Testis (tissue), 3 donors: Measurements from ENCODE around the gene IFITM10. TPM values are rescaled to one million over a fixed set of nuclear protein-coding genes. Genes with fewer than 3 reads are reported as not detected.
"Not testable (repeated sequence)": the region's sequence is repeated elsewhere in the genome, so short reads cannot be mapped to it uniquely, and the experiment has no call there.

Experiments
- DNase-seq: peaks from one replicate; pipeline ENCODE4 v3.0.0-alpha.2; 2019
- H3K27ac ChIP-seq, 2 donors: fragments of 200-600 bp; sonication (generic); one replicate each; pipeline ENCODE4 v1.5.1; 2019
- H3K27me3 ChIP-seq: fragments of 200-600 bp; sonication (generic); one replicate; pipeline ENCODE4 v1.5.1; 2019
- H3K36me3 ChIP-seq: fragments of 200-600 bp; sonication (generic); one replicate; pipeline ENCODE4 v1.5.1; 2017; ENCODE audit warnings: low read depth; ENCODE audit errors: missing control alignments
- H3K4me1 ChIP-seq: fragments of 200-600 bp; sonication (generic); one replicate; pipeline ENCODE4 v1.5.1; 2019
- H3K4me3 ChIP-seq, 2 donors: fragments of 200-600 bp; sonication (generic); one replicate each; pipeline ENCODE4 v1.5.1; 2017 to 2019
- H3K9me3 ChIP-seq: fragments of 200-600 bp; sonication (generic); one replicate; pipeline ENCODE4 v1.5.1; 2017
- POLR2A ChIP-seq: fragments of 450-650 bp; IDR thresholded peaks from one replicate; pipeline ENCODE4 v1.6.1; 2017; ENCODE audit warnings: antibody characterized with exemption, mild to moderate bottlenecking, moderate library complexity
- WGBS, 2 donors: methylation state at CpG; one replicate each; pipeline ENCODE4 v1.1.5; 2018; 5-methylcytosine and 5-hydroxymethylcytosine counted together
- intact Hi-C: fragments of 100-400 bp; cut with DNase I; formaldehyde crosslinking; loops from one replicate; pipeline ENCODE4 v1.15.1; 2023; ENCODE audit warnings: low total_unique reads
- polyA plus RNA-seq: library from polyadenylated mRNA; stranded (reverse); fragments of 350-450 nt; fragmentation: Illumina TruSeq; extraction: RNeasy Lipid Tissue Mini Kit (QIAGEN cat#74804); gene quantifications from one replicate; pipeline ENCODE4 v1.2.3, GENCODE V29; 2014; ENCODE audit warnings: low read depth, low replicate concordance; ENCODE audit not compliant: insufficient read depth
- total RNA-seq, 2 donors: library from RNA; depleted of rRNA; stranded (reverse); fragments of >200 nt; gene quantifications; one replicate each; pipeline ENCODE4 v1.2.3, GENCODE V29; 2016
- TF ChIP-seq, protein P1 (sequence below), 3 experiments: fragments of 450-650 bp in 2 of 3; fragments of 200-600 bp in 1 of 3; sonication (generic) in 1 of 3; IDR thresholded peaks; one replicate each; pipeline ENCODE4 v1.5.1; 2016 to 2019; ENCODE audit warnings: antibody characterized with exemption in 3 of 3, mild to moderate bottlenecking in 2 of 3, moderate library complexity in 1 of 3

The IFITM10 gene
- total and polyA plus RNA-seq, 3 donors from 2014 or later = 2.6 to 9.6 (median 6.0) TPM

DNA sequence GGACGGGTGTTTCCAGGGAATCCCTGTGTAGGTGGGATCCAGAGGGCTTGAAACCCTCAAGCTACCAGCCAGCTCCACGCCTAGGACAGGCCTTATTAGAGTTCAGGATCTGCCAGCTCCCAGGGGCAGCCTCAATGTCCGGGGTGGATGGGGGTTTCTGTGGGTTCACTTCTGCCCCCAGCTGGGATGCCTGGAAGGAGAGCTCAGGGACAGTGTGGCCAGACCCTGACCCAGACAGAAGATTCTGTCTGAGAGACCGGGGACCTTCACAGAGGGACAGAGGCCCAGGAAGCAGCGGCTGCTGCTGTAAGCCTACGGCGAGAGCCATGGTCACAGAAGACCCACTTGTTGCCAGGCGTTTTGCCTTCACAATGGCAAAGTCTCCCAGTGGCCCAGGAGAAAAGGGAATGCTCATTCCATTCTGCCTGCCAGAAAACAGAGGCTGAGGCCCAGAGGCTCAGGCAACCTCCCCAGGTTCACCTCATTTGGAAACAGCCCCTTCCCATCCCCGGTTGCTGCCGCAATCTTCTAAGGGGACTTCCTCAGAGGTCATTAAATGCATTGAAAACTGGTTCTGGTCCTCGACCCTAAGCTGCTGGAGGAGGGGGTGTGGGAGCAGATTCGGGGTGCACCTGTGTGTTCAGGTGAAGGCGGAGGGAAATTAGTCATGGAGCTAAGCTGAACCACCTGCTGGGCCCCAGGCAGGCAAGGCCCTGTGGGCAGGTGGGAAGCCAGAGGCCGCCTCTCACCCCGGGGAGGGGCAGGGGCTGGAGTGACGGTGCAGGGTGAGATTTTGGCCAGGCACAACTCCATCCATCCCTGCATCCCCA lies 58.3 kb downstream of the IFITM10 start:
- no peaks in the 10 kb centered on the region for H3K36me3 ChIP-seq
- no peak overlapping the region for H3K4me3 ChIP-seq
- no peaks in the 10 kb centered on the region for H3K9me3 ChIP-seq
- 87 to 89% methylated on average over 12 to 16 of the region's 16 CpGs for WGBS, 2 donors
- H3K27me3 ChIP-seq = no peaks in the 10 kb centered on the region
- TF ChIP-seq, protein P1, sequence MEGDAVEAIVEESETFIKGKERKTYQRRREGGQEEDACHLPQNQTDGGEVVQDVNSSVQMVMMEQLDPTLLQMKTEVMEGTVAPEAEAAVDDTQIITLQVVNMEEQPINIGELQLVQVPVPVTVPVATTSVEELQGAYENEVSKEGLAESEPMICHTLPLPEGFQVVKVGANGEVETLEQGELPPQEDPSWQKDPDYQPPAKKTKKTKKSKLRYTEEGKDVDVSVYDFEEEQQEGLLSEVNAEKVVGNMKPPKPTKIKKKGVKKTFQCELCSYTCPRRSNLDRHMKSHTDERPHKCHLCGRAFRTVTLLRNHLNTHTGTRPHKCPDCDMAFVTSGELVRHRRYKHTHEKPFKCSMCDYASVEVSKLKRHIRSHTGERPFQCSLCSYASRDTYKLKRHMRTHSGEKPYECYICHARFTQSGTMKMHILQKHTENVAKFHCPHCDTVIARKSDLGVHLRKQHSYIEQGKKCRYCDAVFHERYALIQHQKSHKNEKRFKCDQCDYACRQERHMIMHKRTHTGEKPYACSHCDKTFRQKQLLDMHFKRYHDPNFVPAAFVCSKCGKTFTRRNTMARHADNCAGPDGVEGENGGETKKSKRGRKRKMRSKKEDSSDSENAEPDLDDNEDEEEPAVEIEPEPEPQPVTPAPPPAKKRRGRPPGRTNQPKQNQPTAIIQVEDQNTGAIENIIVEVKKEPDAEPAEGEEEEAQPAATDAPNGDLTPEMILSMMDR (IDR thresholded peaks at IDR 0.05) = no peak
- TF ChIP-seq POLR2A = no peak
- no peak overlapping the region for H3K27ac ChIP-seq
- intact Hi-C loops = loop anchor here (5.0 kb wide), 1 partner anchor 140 kb away; the partner anchor contains the start of gene SYT8
- peaks cover 8% of the 10 kb centered on the region for H3K4me1 ChIP-seq
- no peak for DNase-seq

DNA sequence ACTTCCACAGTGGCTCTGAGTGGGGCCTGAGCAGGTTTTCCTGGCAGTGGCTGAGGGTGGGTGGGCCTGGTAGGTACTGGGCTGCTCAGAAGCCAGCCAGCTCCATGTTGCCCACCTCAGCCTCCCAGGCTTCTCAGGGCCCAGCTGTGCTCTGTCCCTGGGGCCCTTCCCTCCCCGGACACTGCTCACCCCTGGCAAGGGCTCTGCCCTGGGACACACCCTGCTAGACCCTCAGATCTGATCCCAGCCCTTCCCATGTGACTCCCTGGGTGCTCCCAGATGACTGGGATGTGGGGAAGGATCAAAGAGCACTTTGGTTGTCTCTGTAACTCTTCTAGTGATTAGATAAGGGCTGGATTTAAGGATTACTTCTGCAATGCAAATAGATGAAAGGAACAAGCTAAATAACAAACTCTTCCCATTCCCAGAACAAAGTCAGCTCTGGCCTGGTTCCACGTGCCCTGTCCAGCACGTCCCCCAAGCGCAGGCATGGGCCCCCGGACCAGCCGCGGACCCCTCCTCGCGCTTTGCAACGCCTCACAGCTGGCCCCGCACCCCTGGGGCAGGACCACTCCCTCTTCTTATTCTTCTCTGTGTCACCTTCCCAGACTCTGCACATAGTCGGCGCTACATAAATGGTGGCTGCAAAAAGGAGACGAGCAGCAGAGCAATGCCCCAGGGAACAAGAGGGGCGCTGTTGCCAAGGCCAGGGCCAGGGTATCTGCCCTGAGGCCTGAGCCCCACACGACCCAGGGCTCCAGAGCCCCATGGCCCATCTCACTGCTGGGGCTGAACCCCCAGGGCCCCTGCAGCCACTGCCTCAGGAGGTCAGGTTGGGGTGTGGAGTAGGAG lies 59.1 kb downstream of the IFITM10 start:
- TF ChIP-seq, protein P1 (IDR thresholded peaks at IDR 0.05) = no peak
- no peak for TF ChIP-seq POLR2A
- Histone ChIP-seq H3K9me3 (no peaks in the 10 kb centered on the region), H3K4me1 (peaks cover 8% of the 10 kb centered on the region), H3K4me3 (no peak overlapping the region), H3K27ac (no peak overlapping the region), H3K36me3 (no peaks in the 10 kb centered on the region), H3K27me3 (no peaks in the 10 kb centered on the region)
- WGBS, 2 donors = 71 to 80% methylated on average over 12 to 16 of the region's 16 CpGs
- DNase-seq = no peak
- intact Hi-C loops = loop anchor here (5.0 kb wide), 1 partner anchor 141 kb away; the partner anchor contains the start of gene SYT8

DNA sequence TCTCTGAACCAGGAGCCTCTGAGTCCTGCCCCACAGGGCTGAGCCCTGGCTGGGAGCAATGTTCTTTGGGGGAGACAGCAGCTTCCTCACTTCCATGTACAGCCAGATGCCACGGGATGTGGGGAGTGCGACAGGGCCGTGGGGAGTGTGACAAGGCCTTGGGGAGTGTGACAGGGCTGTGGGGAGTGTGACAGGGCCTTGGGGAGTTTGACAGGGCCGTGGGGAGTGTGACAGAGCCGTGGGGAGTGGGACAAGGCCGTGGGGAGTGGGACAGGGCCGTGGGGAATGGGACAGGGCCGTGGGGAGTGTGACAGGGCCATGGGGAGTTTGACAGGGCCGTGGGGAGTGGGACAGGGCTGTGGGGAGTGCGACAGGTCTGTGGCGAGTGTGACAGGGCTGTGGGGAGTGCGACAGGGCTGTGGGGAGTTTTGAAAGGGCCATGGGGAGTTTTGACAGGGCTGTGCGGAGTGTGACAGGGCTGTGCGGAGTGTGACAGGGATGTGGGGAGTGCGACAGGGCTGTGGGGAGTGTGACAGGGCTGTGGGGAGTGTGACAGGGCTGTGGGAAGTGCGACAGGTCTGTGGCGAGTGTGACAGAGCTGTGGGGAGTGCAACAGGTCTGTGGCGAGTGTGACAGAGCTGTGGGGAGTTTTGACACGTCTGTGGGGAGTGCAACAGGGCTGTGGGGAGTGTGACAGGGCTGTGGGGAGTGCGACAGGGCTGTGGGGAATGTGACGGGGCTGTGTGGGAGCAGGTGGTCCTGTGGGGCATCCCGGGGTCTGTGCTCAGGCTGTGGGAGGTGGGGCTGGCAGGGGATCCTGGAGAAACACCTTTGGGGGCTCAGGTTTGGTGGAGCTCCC lies 60.0 kb downstream of the IFITM10 start:
- peaks cover 8% of the 10 kb centered on the region for H3K4me1 ChIP-seq
- DNase-seq = no peak
- no peak overlapping the region for H3K4me3 ChIP-seq
- H3K9me3 ChIP-seq = no peaks in the 10 kb centered on the region
- whole genome bisulfite sequencing, 2 donors = 78 to 81% methylated on average over 22 of the region's 22 CpGs
- H3K27ac ChIP-seq = no peak overlapping the region
- TF ChIP-seq, protein P1 (IDR thresholded peaks at IDR 0.05) = no peak
- TF ChIP-seq POLR2A = no peak
- intact Hi-C loops = loop anchor here (5.0 kb wide), 1 partner anchor 142 kb away; the partner anchor contains the start of gene SYT8
- no peaks in the 10 kb centered on the region for H3K27me3 ChIP-seq
- H3K36me3 ChIP-seq = no peaks in the 10 kb centered on the region

DNA sequence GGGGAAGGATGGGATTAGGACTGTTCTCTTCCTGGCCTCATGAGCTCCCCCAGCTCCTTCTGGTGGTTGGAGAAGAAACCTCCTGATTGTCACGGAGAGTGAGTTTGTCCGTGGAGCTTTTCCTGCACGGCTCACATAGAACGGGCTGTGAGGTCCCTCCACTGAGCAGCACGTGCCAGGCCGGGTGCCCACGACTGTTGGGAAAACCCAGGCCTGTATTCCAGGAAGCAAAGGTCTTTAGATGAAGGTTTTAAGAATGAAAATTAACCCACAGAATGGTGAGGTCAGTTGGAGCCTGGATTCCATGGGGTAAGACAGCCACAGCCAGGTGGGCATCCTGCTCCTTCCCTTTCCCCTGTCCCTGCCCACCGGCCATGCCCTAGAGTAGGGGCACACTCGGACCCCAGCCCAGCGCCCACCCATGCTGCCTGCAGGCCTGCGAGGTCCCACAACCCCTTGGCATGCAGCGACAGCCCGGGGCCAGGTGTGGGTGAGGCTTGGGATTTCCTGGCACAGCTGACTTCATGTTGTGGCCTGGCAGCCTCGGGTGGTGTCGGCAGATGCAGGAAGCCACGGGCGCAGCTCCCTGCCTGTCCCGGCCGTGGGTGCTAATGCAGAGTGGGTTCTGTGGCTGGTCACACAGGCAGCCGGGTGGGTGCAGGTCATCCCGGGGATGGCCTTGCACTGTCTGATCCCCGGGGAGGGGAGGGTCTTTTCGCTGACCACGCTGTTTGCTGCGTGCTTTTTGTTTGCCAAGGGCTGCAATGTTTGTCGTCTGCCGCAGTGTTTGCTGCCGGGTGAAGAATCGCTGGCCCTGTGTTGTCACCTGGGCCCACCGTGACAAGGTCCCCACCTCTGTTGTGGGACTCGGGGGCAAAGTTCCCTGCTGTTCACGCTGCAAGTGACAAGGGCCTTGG lies 60.9 kb downstream of the IFITM10 start:
- not testable (repeated sequence) for H3K27me3 ChIP-seq, H3K36me3 ChIP-seq, H3K4me3 ChIP-seq, H3K27ac ChIP-seq, DNase-seq, H3K9me3 ChIP-seq, H3K4me1 ChIP-seq
- intact Hi-C loops = loop anchor here (5.0 kb wide), 1 partner anchor 143 kb away; the partner anchor contains the start of gene SYT8
- 76 to 92% methylated on average over 11 to 22 of the region's 32 CpGs for WGBS, 2 donors

DNA sequence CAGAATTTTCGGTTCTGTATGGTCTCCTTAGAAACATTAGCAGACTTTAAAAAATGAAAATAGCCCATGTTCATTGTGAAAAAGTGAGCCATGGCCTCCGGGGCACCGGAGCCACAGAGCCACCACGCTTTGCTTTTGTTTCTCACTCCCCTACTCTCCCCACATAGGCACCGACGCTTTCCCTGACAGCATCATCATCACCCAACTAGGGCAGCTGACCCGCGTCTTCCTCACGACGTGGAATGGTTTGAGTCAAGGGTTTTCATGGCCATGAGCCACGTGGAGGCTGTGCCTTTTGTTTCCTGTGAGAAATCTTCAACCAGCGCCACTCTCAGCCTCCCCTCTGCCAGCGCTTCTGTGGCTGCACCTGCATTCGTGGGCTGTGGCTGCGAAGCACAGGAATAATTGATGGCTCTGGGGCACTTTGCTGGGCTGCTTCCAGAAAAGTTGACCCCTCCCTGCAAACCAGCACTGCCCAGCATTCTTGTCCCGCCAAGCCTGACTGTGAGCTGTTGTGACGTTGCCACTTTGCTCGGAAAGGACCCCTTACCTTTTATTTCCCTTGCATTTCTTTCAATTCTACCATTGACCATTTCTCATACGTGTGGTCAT lies 62.0 kb downstream of the IFITM10 start:
- H3K27me3 ChIP-seq, H3K9me3 ChIP-seq, H3K4me1 ChIP-seq, intact Hi-C loops, H3K27ac ChIP-seq, H3K36me3 ChIP-seq, H3K4me3 ChIP-seq, DNase-seq: not testable (repeated sequence)
- WGBS, 2 donors = 72 to 76% methylated on average over 19 of the region's 19 CpGs

DNA sequence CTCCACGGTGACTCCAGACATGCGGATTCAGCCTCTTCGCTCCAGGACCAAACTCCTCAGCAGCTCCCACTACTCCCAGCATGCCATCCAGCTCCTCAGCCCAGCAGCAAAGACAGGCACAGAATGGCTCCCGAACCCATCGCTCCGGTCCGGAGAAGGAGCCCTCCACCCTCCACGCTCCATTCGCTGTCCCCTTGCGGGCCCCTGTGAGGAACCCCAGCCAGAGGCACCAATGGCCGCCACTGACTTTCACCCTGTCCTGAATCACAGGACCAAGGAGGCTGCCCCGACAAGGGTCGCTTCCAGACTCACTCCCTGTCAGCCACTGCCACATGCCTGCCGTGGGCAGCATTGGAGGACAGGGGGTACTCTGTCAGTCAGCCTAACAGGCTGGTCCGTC lies 64.2 kb downstream of the IFITM10 start:
- H3K27ac ChIP-seq, H3K4me3 ChIP-seq, DNase-seq, intact Hi-C loops, H3K27me3 ChIP-seq, H3K9me3 ChIP-seq, H3K4me1 ChIP-seq, H3K36me3 ChIP-seq: not testable (repeated sequence)
- 80% methylated on average over 9 to 12 of the region's 15 CpGs for WGBS, 2 donors
